Measurements from ENCODE around the gene ENPP1.

ENPP1 gene

DNA sequence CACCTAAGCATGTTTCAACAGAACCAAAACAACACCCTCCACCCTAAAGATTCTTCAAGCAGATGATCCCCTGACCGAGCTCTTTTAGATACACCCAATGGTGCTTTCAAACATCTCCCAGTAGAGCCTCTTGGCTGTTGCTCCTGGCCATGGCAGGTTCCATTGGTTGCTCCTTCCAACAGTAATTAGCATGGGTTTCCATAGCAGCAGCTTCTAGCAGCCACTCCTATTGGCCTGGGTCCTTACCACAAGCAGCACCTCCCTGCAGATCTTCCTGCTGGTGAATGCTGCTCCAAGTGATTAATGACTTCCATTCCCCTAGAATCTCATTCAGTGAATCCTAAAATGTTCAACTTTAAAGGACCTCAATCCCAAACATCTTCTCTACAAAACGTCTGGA, 129.4 kb downstream of the ENPP1 start:
- no peak overlapping the region for H3K4me3 ChIP-seq (ENCODE audit: low read length)
- TF ChIP-seq EZH2phosphoT487 (IDR thresholded peaks at IDR 0.05; ENCODE audit: borderline replicate concordance, low read length) (no peak), CTCF (IDR thresholded peaks at IDR 0.05; ENCODE audit: low read depth, low read length, poor library complexity, severe bottlenecking) (no peak)
- H3K4me2 ChIP-seq (ENCODE audit: low read length): no peak overlapping the region
- H3K9me3 ChIP-seq (ENCODE audit: control insufficient read depth, insufficient read depth, low read length): no peaks in the 10 kb centered on the region
- no peaks in the 10 kb centered on the region for H3K79me2 ChIP-seq (ENCODE audit: control insufficient read depth, low read length)
- H3K4me1 ChIP-seq (ENCODE audit: control insufficient read depth, low read length): no peaks in the 10 kb centered on the region
- H3K27me3 ChIP-seq (ENCODE audit: control insufficient read depth, low read length): no peaks in the 10 kb centered on the region
- no peaks in the 10 kb centered on the region for H4K20me1 ChIP-seq (ENCODE audit: control insufficient read depth, insufficient read depth, low read depth, low read length)
- H3K36me3 ChIP-seq (ENCODE audit: control insufficient read depth, low read length): no peaks in the 10 kb centered on the region
- no peaks in the 10 kb centered on the region for H3F3A ChIP-seq (ENCODE audit: control insufficient read depth, insufficient read depth)
- H3K9me2 ChIP-seq (replicated peaks; ENCODE audit: control insufficient read depth, low read length): no peaks in the 10 kb centered on the region
- H3K27ac ChIP-seq (ENCODE audit: low read depth, low read length): no peak overlapping the region

DNA sequence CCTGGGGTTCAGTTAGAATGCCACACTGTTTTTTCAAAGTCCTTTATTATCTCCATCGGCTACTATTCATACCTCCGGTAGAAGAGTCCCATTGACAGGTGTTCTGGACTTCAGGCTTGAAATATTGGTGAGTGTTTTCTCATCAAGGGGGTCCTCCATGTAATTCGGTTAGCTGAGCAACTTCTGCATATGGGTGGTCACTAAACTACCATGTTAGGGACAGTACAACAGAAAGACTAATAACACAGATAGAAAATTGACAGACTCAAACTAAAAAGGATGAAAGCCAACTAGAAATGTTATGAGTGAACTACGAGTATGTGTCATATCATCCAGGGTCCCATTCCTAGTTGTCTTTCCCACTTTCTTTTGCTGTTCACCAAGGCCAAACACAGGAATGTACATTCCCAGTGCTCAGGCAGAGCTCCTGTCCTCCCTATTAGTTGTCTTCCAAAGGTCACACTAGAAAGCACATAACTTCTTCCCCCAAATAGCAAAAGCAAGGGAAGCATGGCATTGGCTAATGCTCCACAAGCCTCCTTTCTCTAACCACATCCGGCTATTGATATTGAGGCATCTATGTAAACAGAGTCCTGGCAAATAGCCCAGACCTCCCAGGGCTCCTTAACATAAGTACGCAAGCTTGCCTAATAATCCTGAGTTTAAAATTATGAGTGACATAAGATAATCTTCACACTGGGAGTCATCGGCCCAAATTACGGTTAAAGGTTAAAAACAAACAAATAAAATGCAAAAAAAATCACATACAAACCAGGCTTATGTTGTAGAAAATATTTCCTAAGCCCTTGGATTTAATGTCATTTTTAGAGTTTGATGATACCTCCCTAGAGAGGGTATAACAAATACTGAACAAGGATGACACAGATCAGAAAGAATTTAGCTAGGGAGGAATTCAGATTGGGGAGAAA, 130.1 kb downstream of the ENPP1 start:
- TF ChIP-seq EZH2phosphoT487 (IDR thresholded peaks at IDR 0.05; ENCODE audit: borderline replicate concordance, low read length) (no peak), CTCF (IDR thresholded peaks at IDR 0.05; ENCODE audit: low read depth, low read length, poor library complexity, severe bottlenecking) (no peak)
- Histone ChIP-seq H3K4me3 (ENCODE audit: low read length) (no peak overlapping the region), H3F3A (ENCODE audit: control insufficient read depth, insufficient read depth) (no peaks in the 10 kb centered on the region), H3K9me2 (replicated peaks; ENCODE audit: control insufficient read depth, low read length) (no peaks in the 10 kb centered on the region), H4K20me1 (ENCODE audit: control insufficient read depth, insufficient read depth, low read depth, low read length) (no peaks in the 10 kb centered on the region), H3K27me3 (ENCODE audit: control insufficient read depth, low read length) (no peaks in the 10 kb centered on the region), H3K4me2 (ENCODE audit: low read length) (no peak overlapping the region), H3K27ac (ENCODE audit: low read depth, low read length) (no peak overlapping the region), H3K36me3 (ENCODE audit: control insufficient read depth, low read length) (no peaks in the 10 kb centered on the region), H3K4me1 (ENCODE audit: control insufficient read depth, low read length) (no peaks in the 10 kb centered on the region), H3K9me3 (ENCODE audit: control insufficient read depth, insufficient read depth, low read length) (no peaks in the 10 kb centered on the region), H3K79me2 (ENCODE audit: control insufficient read depth, low read length) (no peaks in the 10 kb centered on the region)

All from DOHH2 (cell line).